Large intestine (tissue), 3 donors: ENCODE measurements around the gene RFX7. TPM values are rescaled to one million over a fixed set of nuclear protein-coding genes. Genes with fewer than 3 reads are reported as not detected.
"Not testable (repeated sequence)": the region's sequence is repeated elsewhere in the genome, so short reads cannot be mapped to it uniquely, and the experiment has no call there.

Source experiments
- DNase-seq, 2 donors: peaks; one replicate each; pipeline versions ENCODE4 v3.0.0 to v3.0.0-alpha.2; 2013
- H3K27ac ChIP-seq: one replicate; pipeline ENCODE4 v1.5.1; 2013; ENCODE audit warnings: low read length
- H3K27me3 ChIP-seq: 2 replicates; pipeline ENCODE4 v1.6.1; 2013; ENCODE audit warnings: low read length; ENCODE audit not compliant: control insufficient read depth, insufficient read depth
- H3K36me3 ChIP-seq: 2 replicates; pipeline ENCODE4 v1.6.1; 2013; ENCODE audit warnings: low read length; ENCODE audit not compliant: control insufficient read depth, insufficient read depth
- H3K4me1 ChIP-seq: one replicate; pipeline ENCODE4 v1.6.1; 2013; ENCODE audit warnings: low read length; ENCODE audit not compliant: control insufficient read depth, insufficient read depth
- H3K4me3 ChIP-seq: one replicate; pipeline ENCODE4 v1.5.1; 2013; ENCODE audit warnings: low read length
- H3K9me3 ChIP-seq: one replicate; pipeline ENCODE4 v1.6.1; 2013; ENCODE audit warnings: mild to moderate bottlenecking, low read depth, low read length, moderate library complexity; ENCODE audit not compliant: control insufficient read depth
- WGBS: methylation state at CpG from one replicate; pipeline ENCODE4 v1.1.5; 2013; ENCODE audit warnings: low lambda C conversion rate; ENCODE audit not compliant: insufficient coverage; 5-methylcytosine and 5-hydroxymethylcytosine counted together
- polyA plus RNA-seq: library from polyadenylated mRNA; unstranded; fragments of 120-200 nt; gene quantifications from one replicate; pipeline ENCODE4 v1.2.1, GENCODE V29; 2013

Gene RFX7
- polyA plus RNA-seq, 1 donor, result 14.5 TPM

DNA sequence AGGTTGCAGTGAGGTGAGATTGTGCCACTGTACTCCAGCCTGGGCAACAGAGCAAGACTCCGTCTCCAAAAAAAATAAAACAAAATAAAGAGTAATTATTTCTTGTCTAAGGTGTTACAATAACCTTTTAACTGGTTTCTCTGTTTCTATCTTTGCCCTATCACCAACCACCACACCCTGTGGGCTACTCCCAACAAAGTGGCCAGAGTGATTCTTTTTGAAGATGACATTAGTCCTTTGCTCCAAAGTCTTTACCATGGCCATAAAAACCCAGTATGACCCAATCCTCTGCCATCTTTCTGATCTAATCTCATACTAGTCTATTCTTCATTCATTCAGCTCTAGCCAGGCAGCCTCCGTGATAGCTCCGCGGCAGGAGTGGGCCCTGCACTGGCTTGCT, 62.8 kb downstream of the RFX7 start:
- 93% methylated on average over 3 of the region's 4 CpGs for WGBS

DNA sequence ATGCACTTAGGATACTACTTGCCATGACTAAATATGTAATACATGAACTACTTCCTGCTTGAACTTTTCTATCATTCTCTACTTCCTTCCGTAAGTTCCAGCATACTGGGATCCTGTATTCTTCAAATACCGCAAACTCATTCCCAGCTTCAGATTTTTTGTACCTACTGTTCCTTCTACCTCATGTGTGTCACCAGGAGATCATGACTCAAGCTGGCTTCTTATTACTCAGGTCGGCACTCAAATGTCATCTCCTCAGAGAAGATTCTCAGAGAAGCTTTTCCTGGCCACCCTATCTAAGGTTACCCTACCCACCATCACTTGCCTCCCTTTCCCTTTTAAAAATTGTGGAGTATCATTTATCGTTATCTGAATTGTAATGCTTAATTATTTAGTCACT, 66.7 kb downstream of the RFX7 start:
- WGBS, result 100% methylated on average over 1 of the region's 4 CpGs
- Histone ChIP-seq H3K36me3 (peaks cover 14% of the 10 kb centered on the region), H3K9me3 (no peaks in the 10 kb centered on the region), H3K27ac (no peak overlapping the region), H3K4me1 (no peaks in the 10 kb centered on the region), H3K27me3 (no peaks in the 10 kb centered on the region), H3K4me3 (no peak overlapping the region)
- DNase-seq, result no peak

More for the DNA sequence above, 62.8 kb downstream of the RFX7 start:
- no peak for DNase-seq
- no peak overlapping the region for H3K27ac ChIP-seq
- H3K9me3 ChIP-seq, result no peaks in the 10 kb centered on the region
- no peak overlapping the region for H3K4me3 ChIP-seq
- no peaks in the 10 kb centered on the region for H3K36me3 ChIP-seq
- no peaks in the 10 kb centered on the region for H3K27me3 ChIP-seq
- no peaks in the 10 kb centered on the region for H3K4me1 ChIP-seq

DNA sequence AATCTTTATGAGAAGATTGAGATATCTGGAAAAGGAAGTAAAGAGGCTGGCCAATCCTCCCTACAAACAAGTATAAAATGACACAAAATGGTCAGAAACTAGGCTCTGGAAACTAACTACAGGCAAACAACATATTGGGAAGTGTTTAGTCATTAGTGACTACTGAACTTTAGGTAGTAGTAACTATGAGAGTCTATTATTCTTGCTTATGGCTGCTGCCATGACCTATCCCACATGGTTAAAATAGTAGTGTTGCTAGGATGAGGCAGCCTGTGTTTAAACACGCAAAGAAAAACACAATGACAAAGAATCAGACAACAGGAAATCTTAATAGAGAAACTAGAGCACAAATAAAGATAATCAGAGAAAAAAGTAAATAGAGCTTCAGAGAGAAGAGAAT, 67.9 kb downstream of the RFX7 start:
- WGBS, result 45% methylated on average over 1 of the region's 1 CpG

DNA sequence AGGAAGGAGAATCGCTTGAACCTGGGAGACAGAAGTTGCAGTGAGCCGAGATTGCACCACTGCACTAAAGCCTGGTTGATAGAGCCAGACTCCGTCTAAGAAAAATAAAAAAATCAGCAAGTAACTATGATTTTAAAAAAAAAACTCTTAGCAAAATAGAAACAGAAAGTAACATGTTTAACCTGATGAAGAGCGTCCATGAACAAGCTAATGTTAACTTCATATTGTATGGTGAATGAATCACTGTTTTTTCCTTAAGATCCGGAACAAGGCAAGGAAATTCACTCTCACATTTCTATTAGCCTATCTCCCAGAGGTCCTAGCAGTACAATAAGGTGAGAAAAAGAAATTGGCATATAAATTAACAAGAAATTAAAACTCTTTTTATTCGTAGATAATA, 69.0 kb downstream of the RFX7 start:
- WGBS, result 100% methylated on average over 3 of the region's 6 CpGs
- no peak for DNase-seq
- Histone ChIP-seq H3K36me3 (peaks cover 26% of the 10 kb centered on the region), H3K4me1 (no peaks in the 10 kb centered on the region), H3K27ac (no peak overlapping the region), H3K9me3 (no peaks in the 10 kb centered on the region), H3K27me3 (no peaks in the 10 kb centered on the region), H3K4me3 (no peak overlapping the region)

More for the DNA sequence above, 67.9 kb downstream of the RFX7 start:
- no peaks in the 10 kb centered on the region for H3K9me3 ChIP-seq
- peaks cover 20% of the 10 kb centered on the region for H3K36me3 ChIP-seq
- no peaks in the 10 kb centered on the region for H3K27me3 ChIP-seq
- H3K27ac ChIP-seq, result no peak overlapping the region
- no peak overlapping the region for H3K4me3 ChIP-seq
- no peaks in the 10 kb centered on the region for H3K4me1 ChIP-seq
- no peak for DNase-seq

DNA sequence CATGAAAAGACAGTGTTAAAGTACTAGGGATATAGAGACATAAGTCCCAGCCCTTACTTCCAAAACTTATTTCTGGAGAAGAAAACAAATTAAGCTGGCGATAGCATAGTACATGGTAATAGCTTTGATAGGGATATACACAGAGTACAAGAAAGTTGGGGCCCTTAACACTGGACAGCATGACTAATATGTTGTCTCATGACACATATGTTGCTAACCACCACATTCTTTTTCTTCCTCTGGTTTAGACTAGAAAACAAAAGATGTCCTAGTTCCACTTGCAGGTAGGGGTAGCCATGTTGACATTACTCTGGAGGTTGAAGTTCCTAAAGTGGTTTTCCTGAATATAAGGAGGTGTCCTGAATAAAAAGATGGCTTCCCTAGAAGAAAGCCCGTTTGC, 75.3 kb downstream of the RFX7 start:
- H3K27me3 ChIP-seq, result no peaks in the 10 kb centered on the region
- WGBS, result no CpG with 5 or more reads among the region's 2 CpGs
- no peak overlapping the region for H3K27ac ChIP-seq
- H3K4me1 ChIP-seq, result no peaks in the 10 kb centered on the region
- H3K9me3 ChIP-seq, result no peaks in the 10 kb centered on the region
- H3K4me3 ChIP-seq, result no peak overlapping the region
- DNase-seq, result no peak
- H3K36me3 ChIP-seq, result peaks cover 20% of the 10 kb centered on the region

DNA sequence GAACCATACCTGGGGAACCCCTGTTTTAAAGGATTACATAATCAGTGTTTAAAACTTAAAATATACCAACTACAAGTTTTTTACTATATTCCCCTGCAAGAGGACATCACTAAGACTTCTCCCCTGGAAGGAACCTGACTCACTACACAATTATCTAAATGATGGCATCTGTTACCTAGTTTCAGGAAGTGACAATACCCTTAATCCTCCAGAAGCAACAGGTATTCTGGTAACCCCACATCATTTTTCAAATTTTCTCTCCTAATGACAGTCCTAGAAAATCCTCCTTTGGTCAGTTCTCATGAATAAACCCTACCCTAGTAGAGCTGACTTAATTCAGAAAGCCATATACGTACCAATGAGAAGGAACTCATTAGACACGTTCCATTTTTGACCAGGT, 78.4 kb downstream of the RFX7 start:
- Histone ChIP-seq H3K4me1 (no peaks in the 10 kb centered on the region), H3K36me3 (peaks cover under 1% of the 10 kb centered on the region), H3K27ac (no peak overlapping the region), H3K4me3 (no peak overlapping the region), H3K27me3 (no peaks in the 10 kb centered on the region), H3K9me3 (no peaks in the 10 kb centered on the region)
- DNase-seq, result no peak
- no CpG with 5 or more reads among the region's 2 CpGs for WGBS

DNA sequence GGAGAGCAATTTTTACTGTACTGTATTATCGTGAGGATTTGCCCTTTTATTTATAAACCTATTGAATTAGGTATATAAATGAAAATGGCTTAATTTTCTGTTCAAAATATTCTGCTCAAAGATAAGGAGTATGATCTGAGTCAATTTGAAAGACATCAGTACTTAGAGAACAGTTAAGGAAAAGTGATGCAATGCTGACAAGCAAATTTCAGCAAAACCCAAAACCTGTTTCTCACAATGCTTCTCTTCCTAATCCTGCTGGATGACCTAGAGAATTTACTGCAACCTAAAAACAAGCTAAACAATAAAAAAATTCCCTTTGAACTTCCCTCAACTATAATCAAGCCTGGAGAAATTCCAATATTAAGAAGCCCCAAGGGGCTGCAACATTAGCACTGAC, 82.7 kb downstream of the RFX7 start:
- Histone ChIP-seq H3K9me3 (no peaks in the 10 kb centered on the region), H3K27ac (no peak overlapping the region), H3K27me3 (no peaks in the 10 kb centered on the region), H3K4me3 (no peak overlapping the region), H3K4me1 (no peaks in the 10 kb centered on the region), H3K36me3 (no peaks in the 10 kb centered on the region)
- DNase-seq, result no peak
- WGBS, result 88% methylated on average over 1 of the region's 1 CpG

DNA sequence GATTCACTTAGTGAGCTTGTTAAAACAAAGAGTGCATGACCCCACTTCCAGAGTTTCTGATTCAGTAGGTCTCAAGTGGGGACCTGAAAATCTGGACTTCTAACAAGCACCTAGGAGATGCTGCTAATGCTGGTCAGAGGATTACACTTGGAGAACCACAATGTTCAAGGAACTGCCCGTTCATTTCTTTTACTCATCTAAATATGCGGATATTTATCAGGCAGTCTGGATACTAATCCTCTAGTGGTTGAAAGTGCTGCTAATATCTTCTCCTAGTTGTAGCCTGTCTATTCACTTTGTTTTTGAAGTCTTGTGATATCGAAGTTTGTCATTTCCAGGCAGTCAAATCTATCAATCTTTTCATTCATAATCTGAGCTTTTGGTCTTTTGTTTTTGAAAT, 86.8 kb downstream of the RFX7 start:
- Histone ChIP-seq H3K9me3 (no peaks in the 10 kb centered on the region), H3K36me3 (no peaks in the 10 kb centered on the region), H3K4me3 (no peak overlapping the region), H3K4me1 (no peaks in the 10 kb centered on the region), H3K27ac (no peak overlapping the region), H3K27me3 (no peaks in the 10 kb centered on the region)
- DNase-seq, result no peak
- WGBS, result 100% methylated on average over 1 of the region's 3 CpGs

DNA sequence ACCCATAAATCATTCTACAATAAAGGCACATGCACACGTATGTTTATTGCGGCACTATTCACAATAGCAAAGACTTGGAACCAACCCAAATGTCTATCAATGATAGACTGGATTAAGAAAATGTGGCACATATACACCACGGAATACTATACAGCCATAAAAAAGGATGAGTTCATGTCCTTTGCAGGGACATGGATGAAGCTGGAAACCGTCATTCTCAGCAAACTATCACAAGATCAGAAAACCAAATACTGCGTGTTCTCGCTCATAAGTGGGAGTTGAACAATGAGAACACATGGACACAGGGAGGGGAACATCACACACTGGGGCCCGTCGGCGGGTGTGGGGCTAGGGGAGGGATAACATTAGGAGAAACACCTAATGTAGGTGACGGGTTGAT, 88.4 kb downstream of the RFX7 start:
- H3K9me3 ChIP-seq, DNase-seq, H3K4me3 ChIP-seq, H3K36me3 ChIP-seq, H3K27me3 ChIP-seq, H3K27ac ChIP-seq, H3K4me1 ChIP-seq: not testable (repeated sequence)
- 100% methylated on average over 1 of the region's 10 CpGs for WGBS

DNA sequence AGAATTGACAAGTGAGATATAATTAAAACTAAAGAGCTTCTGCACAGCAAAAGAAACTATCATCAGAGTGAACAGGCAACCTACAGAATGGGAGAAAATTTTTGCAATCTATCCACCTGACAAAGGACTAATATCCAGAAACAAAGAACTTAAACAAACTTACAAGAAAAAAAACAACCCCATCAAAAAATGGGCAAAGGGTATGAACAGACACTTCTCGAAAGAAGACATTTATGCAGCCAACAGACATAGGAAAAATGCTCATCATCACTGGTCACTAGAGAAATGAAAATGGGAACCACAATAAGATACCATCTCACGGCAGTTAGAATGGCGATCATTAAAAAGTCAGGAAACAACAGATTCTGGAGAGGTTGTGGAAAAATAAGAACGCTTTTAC, 88.9 kb downstream of the RFX7 start:
- not testable (repeated sequence) for H3K4me1 ChIP-seq, H3K27ac ChIP-seq, H3K9me3 ChIP-seq, H3K36me3 ChIP-seq, DNase-seq, H3K4me3 ChIP-seq, H3K27me3 ChIP-seq
- no CpG with 5 or more reads among the region's 4 CpGs for WGBS

DNA sequence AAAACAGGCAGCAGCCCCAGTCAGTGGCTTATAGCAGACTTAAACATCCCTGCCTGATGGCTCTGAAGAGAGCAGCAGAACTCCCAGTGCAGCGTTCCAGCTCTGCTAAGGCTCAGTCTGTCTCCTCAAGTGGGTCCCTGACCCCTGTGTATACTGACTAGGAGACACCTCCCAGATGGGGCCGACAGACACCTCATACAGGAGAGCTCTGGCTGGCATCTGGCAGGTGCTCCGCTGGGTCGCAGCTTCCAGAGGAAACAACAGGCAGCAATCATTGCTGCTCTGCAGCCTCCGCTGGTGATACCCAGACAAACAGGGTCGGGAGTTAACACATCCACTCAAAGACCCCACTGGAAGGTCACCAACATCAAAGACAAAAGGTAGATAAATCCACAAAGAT, 93.5 kb downstream of the RFX7 start:
- DNase-seq, result no peak
- Histone ChIP-seq H3K27me3 (no peaks in the 10 kb centered on the region), H3K9me3 (no peaks in the 10 kb centered on the region), H3K4me3 (no peak overlapping the region), H3K27ac (no peak overlapping the region), H3K4me1 (no peaks in the 10 kb centered on the region), H3K36me3 (no peaks in the 10 kb centered on the region)
- whole genome bisulfite sequencing, result no CpG with 5 or more reads among the region's 6 CpGs
